LNCaP clone FGC (cell line): ENCODE data around the gene FAM180B.

ENCODE experiments used
- DNase-seq: peaks from one replicate; pipeline ENCODE4 v3.0.0-alpha.2; 2011; ENCODE audit warnings: low read depth
- H3K4me3 ChIP-seq: 2 replicates; pipeline ENCODE4 v1.5.1; 2011; ENCODE audit warnings: mild to moderate bottlenecking, low read depth, low read length, control low read depth
- TF ChIP-seq, protein P1 (sequence below): IDR thresholded peaks from 2 replicates; pipeline ENCODE4 v1.5.1; 2012; ENCODE audit warnings: mild to moderate bottlenecking; ENCODE audit not compliant: control insufficient read depth, insufficient read depth; ENCODE audit errors: extremely low read depth

The FAM180B gene

DNA sequence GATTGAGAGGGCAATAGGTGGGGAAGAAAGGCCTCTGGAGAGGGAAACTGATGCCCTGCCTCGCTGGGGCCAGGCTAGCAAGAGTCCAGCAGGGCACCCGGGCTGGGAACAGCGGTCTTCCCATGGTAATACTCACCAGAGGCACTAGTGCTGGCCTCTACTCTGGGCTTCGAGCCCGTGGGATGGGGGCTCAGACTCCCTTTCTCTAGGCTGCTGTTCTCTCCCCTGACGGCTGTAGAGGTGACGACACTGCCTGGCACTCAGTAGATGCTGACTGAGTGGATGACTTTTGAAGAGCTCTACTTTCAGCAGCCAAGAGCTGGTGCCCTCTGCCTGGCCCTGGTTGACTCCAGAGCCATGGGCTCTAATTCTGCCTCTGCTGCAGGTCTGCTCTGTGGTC lies 8.6 kb downstream of the FAM180B start:
- H3K4me3 ChIP-seq = no peak overlapping the region

DNA sequence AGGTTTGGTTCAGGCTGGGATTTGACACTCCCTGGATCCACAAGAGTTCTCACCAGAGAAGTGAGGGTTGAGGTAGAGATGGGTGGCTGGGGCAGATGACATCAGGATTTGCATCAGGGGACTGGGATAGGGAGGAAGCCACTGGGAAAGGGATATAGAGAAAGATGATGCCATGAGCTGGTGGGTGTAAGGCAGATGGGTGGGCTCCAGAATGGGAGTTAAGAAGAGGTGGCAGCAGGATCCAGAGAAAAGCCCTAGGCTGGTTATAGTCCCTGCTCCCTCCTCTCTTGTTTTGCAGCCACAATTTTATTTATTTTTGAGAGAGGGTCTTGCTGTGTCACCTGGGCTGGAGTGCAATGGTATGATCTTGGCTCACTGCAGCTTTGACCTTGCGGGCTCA lies 9.5 kb downstream of the FAM180B start:
- TF ChIP-seq, protein P1, sequence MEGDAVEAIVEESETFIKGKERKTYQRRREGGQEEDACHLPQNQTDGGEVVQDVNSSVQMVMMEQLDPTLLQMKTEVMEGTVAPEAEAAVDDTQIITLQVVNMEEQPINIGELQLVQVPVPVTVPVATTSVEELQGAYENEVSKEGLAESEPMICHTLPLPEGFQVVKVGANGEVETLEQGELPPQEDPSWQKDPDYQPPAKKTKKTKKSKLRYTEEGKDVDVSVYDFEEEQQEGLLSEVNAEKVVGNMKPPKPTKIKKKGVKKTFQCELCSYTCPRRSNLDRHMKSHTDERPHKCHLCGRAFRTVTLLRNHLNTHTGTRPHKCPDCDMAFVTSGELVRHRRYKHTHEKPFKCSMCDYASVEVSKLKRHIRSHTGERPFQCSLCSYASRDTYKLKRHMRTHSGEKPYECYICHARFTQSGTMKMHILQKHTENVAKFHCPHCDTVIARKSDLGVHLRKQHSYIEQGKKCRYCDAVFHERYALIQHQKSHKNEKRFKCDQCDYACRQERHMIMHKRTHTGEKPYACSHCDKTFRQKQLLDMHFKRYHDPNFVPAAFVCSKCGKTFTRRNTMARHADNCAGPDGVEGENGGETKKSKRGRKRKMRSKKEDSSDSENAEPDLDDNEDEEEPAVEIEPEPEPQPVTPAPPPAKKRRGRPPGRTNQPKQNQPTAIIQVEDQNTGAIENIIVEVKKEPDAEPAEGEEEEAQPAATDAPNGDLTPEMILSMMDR = no peak
- no peak overlapping the region for H3K4me3 ChIP-seq
- DNase-seq = no peak

More for the DNA sequence above, 8.6 kb downstream of the FAM180B start:
- DNase-seq = no peak
- TF ChIP-seq, protein P1 = no peak

DNA sequence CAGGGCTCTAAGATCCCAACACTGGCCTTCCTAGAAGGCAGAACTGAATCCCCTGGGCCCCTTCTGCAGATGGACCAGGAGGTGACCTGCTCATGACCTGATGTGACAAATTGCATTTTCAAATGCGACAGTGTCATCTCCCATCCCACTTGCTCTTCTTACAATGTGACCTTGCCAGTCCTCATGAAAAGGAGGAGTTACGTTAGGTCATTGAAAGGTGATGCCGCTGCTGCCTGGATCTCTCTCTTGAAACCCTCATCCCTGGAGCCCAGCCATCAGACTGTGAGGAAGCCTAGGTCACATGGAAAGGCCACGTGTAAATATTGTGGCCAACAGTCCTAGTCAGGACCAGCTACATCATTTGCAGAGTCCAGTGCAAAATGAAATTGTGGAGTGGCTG lies 13.4 kb downstream of the FAM180B start:
- TF ChIP-seq, protein P1 = no peak
- no peak overlapping the region for H3K4me3 ChIP-seq
- no peak for DNase-seq

DNA sequence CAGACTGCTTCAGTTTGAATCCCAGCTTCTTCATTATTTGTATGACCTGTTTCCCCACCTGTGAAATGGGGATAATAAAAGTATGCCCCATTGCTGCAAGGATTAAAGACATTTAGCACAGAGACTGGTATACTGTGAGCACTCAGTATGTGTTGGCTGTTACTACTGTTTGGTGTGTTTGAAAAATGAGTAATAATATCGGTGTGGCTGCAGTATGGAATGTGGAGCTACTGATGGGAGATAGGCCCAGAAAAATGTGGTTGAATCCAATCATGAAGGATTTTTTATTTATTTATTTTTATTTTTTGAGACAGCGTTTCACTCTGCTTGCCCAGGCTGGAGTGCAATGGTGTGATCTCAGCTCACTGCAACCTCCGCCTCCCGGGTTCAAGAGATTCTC lies 16.8 kb downstream of the FAM180B start:
- TF ChIP-seq, protein P1 = no peak
- DNase-seq = no peak
- H3K4me3 ChIP-seq = no peak overlapping the region

DNA sequence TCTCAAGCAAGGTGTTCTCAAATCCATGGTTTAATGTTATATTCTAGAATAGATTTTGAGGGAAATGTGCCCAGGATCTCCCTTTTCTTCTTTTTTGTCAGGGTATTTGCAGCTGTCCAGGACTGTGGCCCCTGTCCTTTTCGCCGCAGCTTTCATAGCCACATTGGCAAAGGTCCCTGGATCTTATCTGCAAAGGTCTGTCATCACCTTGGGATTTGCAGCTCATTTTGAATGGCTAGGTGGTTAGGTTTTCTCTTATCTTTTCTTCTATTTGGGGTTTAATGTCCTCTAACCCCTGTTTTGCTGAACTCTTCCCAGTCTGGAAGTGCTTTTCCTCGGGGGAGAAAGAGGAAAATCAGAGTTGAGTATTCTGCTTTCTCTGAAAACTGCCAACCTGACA lies 19.4 kb downstream of the FAM180B start:
- TF ChIP-seq, protein P1 = no peak
- no peak for DNase-seq
- no peak overlapping the region for H3K4me3 ChIP-seq

DNA sequence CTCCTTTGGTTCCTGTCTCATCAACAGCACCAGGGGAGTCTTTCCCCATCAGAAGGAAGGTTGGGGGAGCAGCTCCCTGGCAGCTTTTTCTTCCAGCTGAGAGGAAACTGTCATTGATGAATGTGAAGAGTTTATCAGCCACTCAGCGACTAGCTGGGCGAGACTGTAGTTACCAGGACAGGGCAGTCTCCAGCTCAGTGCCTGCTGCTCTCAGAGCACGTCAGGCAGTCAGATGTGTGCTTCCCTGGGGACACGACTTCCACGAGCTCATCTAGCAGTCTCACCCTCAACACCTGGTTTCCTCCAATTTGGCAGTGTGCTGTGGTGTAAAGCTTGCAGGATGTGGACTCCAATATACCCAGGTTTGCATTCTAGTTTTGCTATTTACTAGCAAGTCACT lies 20.3 kb downstream of the FAM180B start:
- no peak for DNase-seq
- TF ChIP-seq, protein P1 = no peak
- H3K4me3 ChIP-seq = no peak overlapping the region

DNA sequence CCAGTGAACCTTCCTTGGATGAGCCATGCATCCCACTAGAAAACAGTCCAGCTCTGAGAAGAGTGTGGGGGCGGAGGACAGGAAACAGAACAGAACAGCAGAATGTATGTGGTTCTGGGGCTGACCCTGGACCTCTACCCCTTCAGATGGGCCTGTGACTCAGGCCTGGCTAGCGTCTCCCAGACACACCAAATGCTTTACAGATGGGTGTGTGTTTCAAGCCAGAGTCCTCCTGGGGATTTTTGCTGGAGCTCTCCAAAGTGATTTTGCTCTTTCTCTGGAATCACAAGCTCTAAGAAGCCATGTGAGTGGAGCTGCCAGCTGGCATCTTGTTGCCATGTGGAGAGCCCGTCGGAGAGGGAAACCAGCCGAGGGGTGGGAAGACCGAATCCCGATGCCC lies 20.9 kb downstream of the FAM180B start:
- DNase-seq = no peak
- TF ChIP-seq, protein P1 = no peak
- H3K4me3 ChIP-seq = no peak overlapping the region
